Peyer's patch (tissue), 4 donors: Measurements from ENCODE around the gene TSPO2.

ENCODE experiments used
- POLR2A ChIP-seq, 2 donors: fragments of 450-650 bp; IDR thresholded peaks; one replicate each; pipeline ENCODE4 v1.5.1; 2017; ENCODE audit warnings: antibody characterized with exemption in 2 of 2, mild to moderate bottlenecking in 2 of 2, moderate library complexity in 2 of 2
- TF ChIP-seq, protein P1 (sequence below), 6 experiments: fragments of 450-650 bp in 4 of 6; fragments of 200-600 bp in 2 of 6; sonication (generic) in 1 of 6; IDR thresholded peaks; one replicate each; pipeline ENCODE4 v1.5.1; 2017 to 2019; ENCODE audit warnings: antibody characterized with exemption in 6 of 6, mild to moderate bottlenecking in 3 of 6, moderate library complexity in 1 of 6

DNA sequence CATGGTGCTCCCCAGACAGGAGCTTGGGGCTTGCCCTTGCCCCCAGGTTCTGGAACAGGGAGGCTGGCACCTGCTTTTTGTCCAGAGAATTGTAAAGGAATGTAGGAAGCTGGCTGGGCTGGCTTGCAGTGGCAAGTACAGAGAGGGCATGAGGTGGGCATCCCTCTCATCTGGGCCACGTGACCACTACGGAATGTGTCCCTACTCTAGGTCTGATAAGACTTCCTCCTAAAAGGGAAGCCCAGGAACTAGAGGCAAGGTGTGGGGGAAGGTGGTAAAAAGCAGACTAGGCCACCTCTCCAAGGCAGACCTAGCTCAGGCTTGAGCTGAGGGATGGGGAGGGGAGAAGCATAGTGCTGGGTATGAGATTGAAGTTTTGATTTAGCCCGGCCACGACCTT is 42.0 kb upstream of the TSPO2 start:
- TF ChIP-seq, protein P1, sequence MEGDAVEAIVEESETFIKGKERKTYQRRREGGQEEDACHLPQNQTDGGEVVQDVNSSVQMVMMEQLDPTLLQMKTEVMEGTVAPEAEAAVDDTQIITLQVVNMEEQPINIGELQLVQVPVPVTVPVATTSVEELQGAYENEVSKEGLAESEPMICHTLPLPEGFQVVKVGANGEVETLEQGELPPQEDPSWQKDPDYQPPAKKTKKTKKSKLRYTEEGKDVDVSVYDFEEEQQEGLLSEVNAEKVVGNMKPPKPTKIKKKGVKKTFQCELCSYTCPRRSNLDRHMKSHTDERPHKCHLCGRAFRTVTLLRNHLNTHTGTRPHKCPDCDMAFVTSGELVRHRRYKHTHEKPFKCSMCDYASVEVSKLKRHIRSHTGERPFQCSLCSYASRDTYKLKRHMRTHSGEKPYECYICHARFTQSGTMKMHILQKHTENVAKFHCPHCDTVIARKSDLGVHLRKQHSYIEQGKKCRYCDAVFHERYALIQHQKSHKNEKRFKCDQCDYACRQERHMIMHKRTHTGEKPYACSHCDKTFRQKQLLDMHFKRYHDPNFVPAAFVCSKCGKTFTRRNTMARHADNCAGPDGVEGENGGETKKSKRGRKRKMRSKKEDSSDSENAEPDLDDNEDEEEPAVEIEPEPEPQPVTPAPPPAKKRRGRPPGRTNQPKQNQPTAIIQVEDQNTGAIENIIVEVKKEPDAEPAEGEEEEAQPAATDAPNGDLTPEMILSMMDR (IDR thresholded peaks at IDR 0.05), result no peak
- no peak for TF ChIP-seq POLR2A (IDR thresholded peaks at IDR 0.05)
